ENCODE data around the gene AQP7. TPM values are rescaled to one million over a fixed set of nuclear protein-coding genes. Genes with fewer than 3 reads are reported as not detected.
"Not testable (repeated sequence)": the region's sequence is repeated elsewhere in the genome, so short reads cannot be mapped to it uniquely, and the experiment has no call there.

Gene AQP7
- total RNA-seq = 8.3 TPM

DNA sequence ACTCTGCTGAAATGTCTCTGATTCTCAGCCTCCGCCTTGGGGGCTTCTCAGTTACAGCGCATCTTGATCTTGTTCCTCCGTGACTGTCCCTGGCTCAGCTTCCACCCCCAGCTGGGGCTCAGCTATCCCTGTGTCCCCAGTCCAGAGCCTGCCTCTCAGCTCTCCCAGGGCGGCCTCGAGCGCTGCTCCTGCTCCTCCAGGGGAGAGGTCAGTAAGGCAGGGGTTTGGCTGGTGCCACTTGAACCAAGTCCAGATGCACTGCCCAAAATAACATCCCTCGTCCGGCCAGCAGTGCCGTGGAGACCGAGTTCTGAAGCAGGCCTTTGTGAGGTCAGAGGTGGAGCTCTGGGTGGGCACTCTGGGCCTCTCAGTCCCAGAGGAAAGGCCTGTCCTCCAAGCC, at the start of gene AQP7:
Gene AQP7, minus strand, starts transcription at position 198 of the 400 bp plus-strand sequence. CDS start 1,306 bp downstream, outside the sequence.
- not testable (repeated sequence) for DNase-seq (ENCODE audit: low spot score)

DNA sequence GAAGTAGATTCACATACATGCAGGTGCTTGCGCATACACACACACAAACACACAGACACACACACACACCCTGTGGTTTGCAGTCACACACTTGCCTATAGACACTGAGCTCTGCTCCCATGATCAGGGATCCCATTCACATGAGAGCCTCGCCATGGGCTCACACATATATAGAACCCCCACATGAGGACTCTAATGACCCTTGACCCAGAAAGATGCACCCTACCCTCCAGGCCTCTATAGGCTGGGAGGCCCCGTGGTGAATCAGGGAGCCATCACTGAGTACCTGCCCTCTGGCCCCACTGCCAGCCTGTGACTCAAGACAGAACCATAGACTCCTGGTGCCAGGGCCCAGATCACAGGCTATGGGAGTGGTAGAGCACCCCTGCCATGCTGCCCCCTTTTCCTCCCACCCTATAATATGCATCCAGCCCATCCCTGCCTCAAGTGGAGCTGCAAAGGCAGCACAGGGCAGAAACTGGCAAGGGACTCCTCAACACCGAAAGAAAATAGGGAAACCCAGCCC, 48.3 kb upstream of the AQP7 start:
- DNase-seq (ENCODE audit: low spot score) = no peak

DNA sequence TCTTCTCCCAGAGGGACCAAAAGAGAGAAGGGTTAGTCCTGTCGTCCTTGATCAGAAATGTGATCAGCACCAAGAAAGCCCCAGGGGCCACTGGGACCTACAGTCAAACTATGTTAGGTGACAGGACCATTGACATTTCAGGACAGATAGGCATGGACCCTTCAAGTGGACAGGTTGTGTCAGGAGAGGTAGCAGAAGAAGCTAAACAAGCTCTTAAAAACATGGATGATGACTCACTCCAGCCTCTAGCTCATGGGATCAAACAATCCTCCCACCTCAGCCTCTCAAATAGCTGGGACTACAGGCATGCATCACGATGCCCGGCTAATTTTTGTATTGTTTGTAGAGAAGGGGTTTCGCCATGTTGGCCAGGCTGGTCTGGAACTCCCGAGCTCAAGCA, 47.3 kb upstream of the AQP7 start:
- no peak for DNase-seq (ENCODE audit: low spot score)

DNA sequence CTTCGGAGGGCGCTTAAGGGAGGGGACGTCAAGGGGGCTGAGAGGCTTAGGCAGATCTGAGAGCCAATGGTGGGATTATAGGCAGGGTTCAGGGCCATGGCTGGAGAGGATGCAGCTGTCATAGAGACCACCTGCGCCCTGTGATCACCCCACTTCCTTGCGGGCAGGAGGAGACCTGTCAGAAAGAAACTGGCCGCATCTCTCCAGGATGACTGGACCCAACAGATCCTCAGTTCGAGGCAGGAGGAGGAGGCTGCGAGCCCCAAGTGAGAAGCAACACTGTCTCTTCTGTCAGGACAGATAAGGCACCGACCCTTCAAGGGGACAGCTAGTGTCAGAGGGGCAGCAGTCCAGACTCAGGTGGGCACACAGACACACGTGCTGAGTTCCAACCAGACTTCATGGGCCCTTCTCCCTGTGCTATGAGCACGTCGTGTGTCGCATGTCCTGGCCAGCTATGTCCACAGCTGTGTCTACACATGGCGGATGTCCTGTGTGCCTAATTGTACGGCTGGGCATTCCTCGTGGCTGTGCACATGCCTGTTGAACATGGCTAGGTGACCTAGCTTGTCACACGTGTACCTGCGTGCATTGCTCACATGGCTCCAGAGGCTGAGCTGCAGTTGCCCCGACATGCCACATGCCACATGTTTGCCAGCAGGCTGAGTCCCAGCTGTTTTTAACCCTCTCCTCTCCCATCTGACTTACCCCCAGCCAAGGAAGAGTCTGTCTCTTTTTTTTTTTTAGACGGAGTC, 45.6 kb upstream of the AQP7 start:
- DNase-seq (ENCODE audit: low spot score) = peak; percentile 66

DNA sequence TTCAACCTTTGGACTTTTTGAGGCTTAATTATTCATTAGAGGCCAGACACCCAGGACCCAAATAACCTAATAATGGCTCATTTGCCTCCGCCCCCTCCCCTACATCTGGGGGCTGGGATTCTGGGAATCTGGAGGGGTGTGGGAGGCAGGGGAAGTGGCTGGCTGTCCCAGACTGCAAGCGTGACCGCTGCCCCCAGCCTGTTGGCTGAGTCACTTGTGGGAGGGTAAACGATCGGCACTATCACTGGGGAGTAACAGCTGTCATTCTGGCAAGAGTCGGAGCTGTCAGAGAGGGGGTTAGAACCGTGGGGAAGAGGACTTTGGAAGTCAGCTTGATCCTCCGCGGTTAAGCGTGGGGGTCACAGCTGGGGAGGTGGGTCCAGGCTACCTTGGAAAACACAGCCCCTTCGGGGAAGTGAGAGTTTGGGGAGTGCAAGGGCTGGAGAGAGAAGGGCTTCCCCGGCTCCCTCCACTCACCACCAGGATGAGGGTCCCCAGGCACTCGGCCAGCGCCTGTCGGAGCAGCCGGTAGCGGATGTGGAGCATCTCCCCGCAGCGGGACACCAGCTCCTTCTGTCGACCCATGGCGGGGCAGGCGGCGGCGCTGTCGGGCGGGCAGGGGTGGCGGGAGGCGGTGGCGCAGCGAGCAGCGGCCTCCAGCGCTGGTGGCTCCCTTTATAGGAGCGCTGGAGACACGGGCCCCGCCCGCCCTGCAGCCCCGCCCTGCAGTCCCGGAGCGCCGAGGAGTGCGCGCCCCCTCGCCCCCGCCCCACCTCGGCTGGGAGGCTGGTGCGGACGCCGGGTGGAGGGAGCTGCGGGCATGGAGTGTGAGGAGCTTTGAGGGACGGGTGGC, 44.8 kb upstream of the AQP7 start, which contains the start of gene AQP3:
Gene AQP3, minus strand, starts transcription at position 648 of the 853 bp plus-strand sequence. Its CDS starts 63 bp downstream, at position 585.
- DNase-seq (ENCODE audit: low spot score) = peak; percentile 70

DNA sequence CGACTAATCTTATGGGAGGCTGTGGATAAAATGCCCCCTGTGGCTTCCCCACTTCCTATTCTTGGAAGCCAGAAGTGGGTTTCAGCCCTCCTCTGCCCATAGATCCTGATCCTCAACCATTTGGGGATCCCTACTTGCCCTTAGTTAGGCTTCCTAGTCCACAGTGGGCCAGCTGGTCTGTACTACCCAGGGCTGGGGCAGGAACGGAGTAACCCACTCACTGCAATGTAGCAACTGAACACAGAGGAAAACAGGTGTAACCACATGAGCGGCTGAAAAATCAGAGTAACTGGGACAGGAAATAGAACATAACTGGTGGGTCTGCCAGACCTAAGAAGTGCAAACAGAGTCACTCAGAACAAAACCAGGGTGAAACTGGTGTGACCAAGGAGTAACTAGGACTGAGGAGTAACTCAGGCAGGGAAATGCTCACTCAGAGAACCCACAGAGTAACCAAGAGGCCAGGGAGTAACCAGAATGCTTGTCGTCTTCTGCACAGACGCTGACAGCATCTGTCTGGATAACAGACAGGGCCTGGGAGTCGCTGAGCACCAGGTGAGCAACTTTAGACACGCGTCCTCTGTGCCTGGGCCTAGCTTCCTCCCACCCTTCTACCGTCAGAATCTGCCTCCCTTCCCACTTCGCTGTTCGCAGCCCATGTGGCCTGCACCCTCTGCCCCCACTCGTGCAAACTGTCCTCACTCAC, 44.0 kb upstream of the AQP7 start:
- DNase-seq (ENCODE audit: low spot score) = no peak

DNA sequence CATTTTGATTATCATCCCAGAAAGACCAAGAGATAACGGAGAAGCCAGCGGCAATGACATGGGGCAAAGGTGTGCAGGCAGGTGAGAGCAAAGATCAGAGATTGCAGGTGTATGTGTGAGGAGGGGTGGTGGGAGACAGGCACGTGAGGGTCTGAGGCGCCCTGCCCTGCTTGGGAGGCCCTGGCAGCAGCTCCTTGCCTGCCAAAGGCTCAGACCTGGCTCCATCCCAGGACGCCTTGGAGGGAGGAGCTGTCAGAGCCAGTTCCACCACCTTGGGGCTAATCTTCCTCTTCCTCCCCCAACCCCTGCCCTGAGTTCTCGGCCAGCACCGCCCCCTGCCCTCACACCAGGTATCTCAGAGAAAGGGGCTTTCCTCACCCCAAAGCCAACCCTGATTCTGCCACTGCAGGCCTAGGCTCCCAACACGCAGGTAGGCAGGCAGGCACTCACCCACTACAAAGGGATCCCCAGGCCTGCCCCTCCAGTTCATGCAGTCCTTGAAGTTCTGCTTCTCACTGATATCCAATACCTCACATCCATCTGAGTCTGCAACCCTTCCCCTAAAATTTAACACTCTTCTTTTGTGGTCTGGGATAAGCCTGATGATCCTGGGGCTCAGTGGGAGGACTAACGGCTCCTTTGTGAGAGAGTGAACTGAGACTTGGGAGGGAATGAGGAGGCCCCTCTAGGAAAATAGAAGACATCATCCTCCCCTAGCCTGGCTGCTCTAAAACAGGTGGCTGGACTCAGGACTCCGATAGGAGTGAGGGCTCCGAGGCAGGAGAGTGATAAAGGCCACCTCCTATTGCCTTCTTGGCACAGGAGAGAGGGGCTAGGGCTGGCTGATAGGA, 43.2 kb upstream of the AQP7 start:
- DNase-seq (ENCODE audit: low spot score) = peak; percentile 70

DNA sequence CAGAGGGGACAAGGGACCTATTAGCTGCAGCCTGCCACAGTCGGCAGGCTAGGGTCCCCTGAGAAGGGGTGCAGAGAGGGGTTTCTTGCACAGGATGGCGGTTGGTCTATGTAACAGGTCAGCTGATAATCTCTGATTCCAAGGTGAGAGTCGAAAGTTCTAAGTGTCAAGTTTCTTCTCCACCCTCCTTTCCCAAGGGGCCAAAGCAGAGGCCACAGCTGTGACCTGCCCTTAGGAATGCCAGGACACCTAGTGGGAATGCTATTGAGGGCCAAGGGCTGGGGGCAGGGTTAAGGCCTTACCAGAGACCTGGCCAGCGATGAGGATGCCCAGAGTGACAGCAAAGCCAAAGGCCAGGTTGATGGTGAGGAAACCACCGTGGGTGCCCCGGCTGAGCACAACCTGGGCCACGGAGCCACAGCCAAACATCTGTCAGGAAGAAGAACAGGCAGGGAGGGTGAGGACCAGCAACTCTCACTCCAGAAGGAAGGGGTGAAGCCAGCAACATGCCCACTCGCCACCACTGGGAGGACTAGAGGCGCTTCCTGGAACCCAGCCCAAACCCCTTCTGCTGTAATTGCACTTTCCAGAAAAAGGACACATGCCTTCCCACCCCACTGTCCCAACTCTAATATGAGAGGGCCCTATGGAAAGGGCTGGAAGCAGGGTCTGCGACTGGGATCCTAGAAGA, 41.2 kb upstream of the AQP7 start:
- no peak for DNase-seq (ENCODE audit: low spot score)

DNA sequence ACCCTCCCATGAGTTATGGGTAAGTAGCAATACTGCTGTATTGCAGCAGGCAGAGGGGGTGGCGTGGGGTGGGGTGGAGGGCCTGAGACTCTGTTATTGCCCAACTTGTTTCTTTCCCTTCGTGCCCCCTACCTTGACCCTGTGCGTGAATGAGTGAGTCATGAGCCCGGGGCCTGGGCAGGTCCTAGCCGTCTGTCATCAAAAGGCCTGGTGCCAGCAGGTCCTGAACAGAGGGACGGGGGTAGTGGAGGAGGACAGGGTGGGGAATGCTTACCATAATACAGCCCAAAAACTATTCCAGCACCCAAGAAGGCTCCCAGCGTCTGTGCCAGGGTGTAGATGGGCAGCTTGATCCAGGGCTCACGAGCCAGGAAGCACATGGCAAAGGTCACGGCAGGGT, 40.7 kb upstream of the AQP7 start:
- DNase-seq (ENCODE audit: low spot score) = peak; percentile 74

DNA sequence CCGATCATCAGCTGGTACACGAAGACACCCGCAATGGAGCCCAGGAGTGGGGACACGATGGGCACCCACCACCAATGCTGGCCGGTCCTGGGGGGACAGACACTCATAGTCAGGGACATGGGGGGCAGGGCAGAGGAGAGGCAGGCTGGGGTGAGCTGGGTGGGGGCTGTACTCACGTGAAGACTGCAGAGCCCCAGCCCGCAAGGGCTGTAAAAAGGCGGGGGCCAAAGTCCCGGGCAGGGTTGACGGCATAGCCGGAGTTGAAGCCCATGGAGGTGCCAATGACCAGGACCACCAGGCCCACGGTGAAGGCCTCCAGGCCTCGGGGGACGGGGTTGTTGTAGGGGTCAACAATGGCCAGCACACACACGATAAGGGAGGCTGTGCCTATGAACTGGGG, 39.8 kb upstream of the AQP7 start:
- no peak for DNase-seq (ENCODE audit: low spot score)

DNA sequence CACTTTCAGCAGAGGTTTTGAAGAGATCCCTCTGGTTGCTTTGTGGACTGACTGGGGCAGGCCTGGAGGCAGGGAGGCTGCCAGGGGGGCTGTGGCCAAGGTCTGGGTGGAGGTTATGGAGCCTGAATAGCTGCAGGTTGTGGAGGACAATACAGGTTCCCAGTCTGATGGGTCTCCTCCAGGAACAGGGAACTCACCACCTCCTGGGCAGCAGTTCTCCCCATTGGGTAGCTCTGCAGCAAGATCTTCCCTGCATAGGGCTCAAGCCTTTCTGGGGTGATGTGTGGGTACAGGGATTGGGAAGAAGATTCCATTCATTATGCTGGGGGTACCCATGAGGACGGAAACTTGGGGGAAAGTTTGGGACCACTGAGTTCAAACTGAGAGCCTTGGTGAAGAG, 38.2 kb upstream of the AQP7 start:
- no peak for DNase-seq (ENCODE audit: low spot score)

DNA sequence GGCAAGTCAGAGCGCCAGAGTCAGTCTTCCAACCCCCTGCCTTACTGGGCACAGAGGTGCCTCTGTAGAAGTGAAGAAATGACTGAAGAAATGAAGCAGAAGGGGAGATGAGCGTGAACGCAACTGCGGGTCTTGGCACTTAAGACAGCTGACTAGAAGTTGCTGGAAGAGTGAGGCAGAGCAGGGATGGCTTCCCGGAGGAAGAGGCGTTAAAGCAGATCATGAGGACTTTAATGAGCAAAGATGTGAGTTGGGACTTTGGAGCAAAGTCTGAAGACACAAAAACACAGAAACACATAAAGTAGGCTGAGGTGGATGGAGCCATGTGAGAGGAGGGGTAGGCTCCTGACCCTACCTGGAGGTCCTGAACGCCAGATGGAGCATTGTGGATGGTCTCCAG, 37.8 kb upstream of the AQP7 start:
- no peak for DNase-seq (ENCODE audit: low spot score)

DNA sequence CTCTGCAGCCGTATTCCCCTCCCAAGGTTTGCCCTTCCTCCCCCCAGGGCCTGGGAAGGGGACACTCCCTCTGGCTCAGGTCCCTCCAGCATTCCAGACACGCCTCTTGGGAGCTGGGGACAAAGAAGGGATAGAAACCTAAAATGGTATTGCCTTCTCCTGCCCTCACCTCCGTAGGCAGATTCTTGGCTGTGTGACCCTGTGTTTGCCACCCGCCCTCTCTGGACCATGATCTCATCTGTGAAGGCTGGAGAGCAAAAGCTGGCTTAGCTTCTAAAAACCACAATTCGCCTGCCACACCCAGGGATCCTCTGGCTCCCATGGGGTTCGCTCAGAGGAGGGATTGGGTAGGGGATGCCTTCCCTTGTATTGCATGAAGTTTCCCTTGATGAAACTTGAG, 37.4 kb upstream of the AQP7 start:
- DNase-seq (ENCODE audit: low spot score) = no peak

DNA sequence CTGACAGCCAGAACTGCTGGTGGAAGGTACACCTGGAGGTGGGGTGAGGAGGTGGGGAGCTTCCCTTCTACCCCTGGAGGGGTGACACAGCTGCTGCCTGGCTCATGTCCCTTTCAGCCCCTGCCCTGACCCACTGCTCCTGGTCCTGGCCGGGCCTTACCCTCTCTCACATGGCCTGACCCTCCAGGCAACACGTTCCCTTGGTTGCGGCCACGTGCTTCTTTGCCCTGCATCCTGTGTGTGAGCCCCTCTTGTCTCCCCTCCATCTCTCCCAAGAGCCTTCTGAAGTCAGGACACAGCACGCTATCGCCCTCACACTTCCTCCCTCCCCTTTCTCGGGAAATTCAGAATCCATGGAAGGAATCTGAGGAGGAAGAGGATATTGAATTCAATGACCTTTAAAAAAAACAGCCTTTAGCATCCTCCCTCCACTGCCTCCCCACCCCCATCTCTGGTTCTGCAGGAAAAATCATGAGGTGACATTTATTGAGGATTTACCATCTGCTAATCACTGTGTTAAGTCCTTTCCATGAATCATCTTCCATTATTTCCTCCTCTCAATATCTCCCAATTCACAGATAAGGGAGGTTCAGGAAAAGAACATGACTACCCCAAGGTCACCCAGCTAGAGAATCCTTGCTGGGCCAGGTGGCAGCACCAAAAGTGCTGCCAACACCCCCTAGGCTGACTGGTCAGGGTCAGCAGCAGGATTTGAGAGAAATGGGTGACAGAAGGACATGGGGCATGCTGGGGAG, 36.7 kb upstream of the AQP7 start:
- no peak for DNase-seq (ENCODE audit: low spot score)

DNA sequence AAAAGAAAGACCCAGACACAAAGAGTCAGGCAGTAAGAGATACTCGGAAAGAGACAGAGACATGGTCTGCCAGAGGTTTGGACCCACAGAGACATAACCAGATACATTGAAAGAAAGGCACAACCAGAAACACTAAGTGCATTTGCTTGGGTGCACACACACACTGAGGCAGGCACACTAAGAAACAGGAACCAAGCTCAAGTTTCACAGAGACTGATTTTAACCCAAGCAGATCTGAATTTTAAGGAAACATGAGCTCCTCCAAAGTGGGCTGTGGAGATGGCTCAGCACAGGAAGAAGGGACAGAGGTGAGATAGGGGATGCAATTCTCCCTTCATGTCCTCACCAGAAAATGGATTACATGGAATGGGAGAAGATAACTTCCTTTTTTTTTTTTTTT, 35.5 kb upstream of the AQP7 start:
- DNase-seq (ENCODE audit: low spot score) = no peak

DNA sequence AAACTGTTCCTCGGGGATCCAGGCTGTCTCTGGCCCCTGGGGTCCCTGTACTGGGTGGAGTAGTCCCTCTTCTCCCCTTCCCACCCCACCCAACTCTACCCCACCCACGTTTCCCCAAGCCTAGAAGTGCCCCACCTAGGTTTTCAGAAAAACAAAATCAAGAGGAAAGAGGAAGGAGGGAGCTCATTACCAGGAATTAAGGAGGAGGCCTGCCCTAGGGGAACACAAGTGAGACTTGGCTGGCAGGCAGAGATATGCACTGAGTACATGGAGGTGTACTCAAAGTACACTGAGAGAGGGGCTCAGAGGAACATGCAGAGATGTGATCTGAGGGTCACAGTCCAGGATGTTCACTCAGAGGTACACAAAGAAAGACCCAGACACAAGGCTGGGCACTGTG, 34.8 kb upstream of the AQP7 start:
- no peak for DNase-seq (ENCODE audit: low spot score)

DNA sequence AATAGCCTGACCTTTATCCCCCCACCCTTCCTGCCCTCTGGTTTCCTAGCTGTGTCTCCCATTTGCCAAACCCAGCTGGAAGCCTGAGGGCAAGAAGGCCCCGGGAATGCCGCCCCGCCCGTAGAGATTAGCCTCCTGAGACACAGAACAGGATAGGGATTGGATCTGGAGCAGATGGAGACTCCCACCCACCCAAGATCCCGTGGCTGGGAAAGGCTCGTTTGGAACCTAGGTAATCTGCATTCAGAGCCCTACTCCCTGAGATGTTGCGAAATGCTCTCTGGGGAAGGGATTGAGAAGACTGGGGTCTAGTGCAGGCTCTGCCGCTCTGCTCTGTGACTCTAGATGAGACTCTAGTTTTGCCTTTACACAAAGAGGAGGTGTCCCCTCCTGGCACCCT, 34.1 kb upstream of the AQP7 start:
- no peak for DNase-seq (ENCODE audit: low spot score)

DNA sequence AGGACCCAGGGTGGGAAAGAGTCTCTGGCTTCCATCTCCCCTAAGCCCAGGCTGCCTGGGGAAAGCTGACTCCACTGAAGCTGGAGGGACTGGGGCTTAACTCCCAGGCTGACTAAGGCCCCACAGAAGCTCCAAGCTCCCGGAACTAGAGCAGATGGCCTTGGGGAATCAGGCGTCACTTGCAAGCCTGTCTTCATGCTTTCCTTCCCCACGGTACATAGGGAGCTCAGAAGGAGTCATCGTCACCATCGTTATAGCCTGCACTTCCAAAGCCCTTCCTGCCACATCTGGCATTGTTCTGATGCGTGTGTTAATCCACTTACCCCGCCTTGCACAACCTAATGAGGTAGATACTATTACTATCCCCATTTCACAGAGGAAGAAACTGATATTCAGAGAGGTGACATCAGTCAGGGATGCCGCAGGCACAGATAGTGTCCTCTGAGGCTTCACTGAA, 33.5 kb upstream of the AQP7 start:
- no peak for DNase-seq (ENCODE audit: low spot score)

DNA sequence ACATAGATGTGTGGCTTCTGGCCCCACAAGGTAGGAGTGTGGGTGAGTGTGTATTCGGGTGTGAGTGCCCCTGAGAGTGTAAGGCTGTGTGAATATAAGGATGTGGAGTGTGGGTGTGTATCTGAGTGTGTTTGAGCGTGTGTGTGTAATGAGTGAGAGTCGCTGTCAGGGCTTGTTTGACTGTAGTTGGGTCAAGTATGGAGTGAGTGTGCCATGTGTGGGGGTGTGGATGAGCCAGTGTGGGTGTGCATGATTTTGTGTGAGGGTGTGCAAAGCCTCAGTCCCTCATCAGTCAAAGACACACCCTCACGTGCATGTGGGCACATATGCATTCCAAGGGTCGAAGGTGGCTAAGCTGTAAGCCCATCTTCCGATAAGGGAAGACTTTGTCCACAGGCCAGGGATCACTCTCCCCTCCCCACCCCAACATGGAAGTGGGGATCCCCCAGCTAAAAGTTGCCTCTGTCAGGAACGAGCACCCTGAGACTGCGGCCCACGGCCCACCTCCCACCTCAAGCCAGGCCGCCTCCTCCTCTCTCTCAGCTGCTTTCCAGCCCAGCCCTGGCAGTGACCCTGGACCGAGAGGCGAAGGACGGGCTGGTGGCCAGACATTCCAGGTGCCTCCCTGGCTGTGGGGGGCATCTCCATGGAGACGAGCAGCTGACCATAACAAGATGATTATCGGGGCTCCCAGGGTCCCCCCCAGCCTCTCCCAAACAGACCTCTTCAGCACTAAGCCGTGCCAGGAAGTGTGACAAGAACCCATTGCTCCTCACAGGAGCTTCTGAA, 32.1 kb upstream of the AQP7 start:
- no peak for DNase-seq (ENCODE audit: low spot score)
